ENCODE data around the gene DCC.

DNA sequence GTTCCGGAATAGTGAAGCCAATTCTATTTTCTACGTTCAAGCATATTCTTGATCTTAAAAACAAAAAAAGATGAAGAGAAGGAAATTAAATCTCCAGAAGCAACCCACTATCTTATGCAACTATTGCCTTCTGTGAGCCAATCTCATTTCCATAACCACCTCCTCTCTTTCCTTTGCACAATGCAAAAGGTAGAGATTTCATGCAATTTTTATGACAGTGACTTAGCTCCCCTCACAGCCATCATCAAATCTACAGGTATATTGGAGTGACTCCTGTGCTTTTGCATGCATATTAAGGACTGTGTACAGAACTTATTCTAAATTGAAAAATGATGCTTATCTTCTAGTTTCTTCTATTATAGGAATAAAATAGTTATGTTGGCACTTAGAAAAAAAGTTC, 191.8 kb downstream of the DCC start:
- TF ChIP-seq, protein P1, sequence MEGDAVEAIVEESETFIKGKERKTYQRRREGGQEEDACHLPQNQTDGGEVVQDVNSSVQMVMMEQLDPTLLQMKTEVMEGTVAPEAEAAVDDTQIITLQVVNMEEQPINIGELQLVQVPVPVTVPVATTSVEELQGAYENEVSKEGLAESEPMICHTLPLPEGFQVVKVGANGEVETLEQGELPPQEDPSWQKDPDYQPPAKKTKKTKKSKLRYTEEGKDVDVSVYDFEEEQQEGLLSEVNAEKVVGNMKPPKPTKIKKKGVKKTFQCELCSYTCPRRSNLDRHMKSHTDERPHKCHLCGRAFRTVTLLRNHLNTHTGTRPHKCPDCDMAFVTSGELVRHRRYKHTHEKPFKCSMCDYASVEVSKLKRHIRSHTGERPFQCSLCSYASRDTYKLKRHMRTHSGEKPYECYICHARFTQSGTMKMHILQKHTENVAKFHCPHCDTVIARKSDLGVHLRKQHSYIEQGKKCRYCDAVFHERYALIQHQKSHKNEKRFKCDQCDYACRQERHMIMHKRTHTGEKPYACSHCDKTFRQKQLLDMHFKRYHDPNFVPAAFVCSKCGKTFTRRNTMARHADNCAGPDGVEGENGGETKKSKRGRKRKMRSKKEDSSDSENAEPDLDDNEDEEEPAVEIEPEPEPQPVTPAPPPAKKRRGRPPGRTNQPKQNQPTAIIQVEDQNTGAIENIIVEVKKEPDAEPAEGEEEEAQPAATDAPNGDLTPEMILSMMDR (conservative IDR thresholded peaks at IDR 0.05; ENCODE audit: low read length): no peak
- no peak for TF ChIP-seq EZH2phosphoT487 (IDR thresholded peaks at IDR 0.05; ENCODE audit: borderline replicate concordance)

All from Loucy (cell line).